Measurements from ENCODE around the gene FHIT. TPM values are rescaled to one million over a fixed set of nuclear protein-coding genes. Genes with fewer than 3 reads are reported as not detected.

Gene FHIT
- total RNA-seq, 1 donor from 2014 or later = 0.53 TPM

GRCh38 chr3:60775985-60776384 lies 475.3 kb downstream of the FHIT start:
- no peak for DNase-seq (ENCODE audit: low read depth)

- no peak for DNase-seq (ENCODE audit: low read depth)
These were observed 476.6 kb downstream of the FHIT start for GRCh38 chr3:60774617-60775016.

- no peak for DNase-seq (ENCODE audit: low read depth)
These were observed 478.7 kb downstream of the FHIT start for GRCh38 chr3:60772584-60772983.

- DNase-seq (ENCODE audit: low read depth) = no peak
These were observed 479.5 kb downstream of the FHIT start for GRCh38 chr3:60771766-60772165.

GRCh38 chr3:60770532-60770931 lies 480.7 kb downstream of the FHIT start:
- no peak for DNase-seq (ENCODE audit: low read depth)

GRCh38 chr3:60767536-60767935 lies 483.7 kb downstream of the FHIT start:
- DNase-seq (ENCODE audit: low read depth) = no peak

- DNase-seq (ENCODE audit: low read depth) = no peak
These were observed 485.5 kb downstream of the FHIT start for GRCh38 chr3:60765776-60766175.

- DNase-seq (ENCODE audit: low read depth) = no peak
These were observed 486.4 kb downstream of the FHIT start for GRCh38 chr3:60764870-60765269.

GRCh38 chr3:60760145-60760544 lies 491.1 kb downstream of the FHIT start:
- DNase-seq (ENCODE audit: low read depth) = no peak

- no peak for DNase-seq (ENCODE audit: low read depth)
These were observed 491.8 kb downstream of the FHIT start for GRCh38 chr3:60759439-60759838.

- no peak for DNase-seq (ENCODE audit: low read depth)
These were observed 492.4 kb downstream of the FHIT start for GRCh38 chr3:60758831-60759230.

GRCh38 chr3:60758171-60758570 lies 493.1 kb downstream of the FHIT start:
- DNase-seq (ENCODE audit: low read depth) = no peak

GRCh38 chr3:60757724-60758123 lies 493.5 kb downstream of the FHIT start:
- DNase-seq (ENCODE audit: low read depth) = no peak

GRCh38 chr3:60756241-60757030 lies 494.8 kb downstream of the FHIT start:
- no peak for DNase-seq (ENCODE audit: low read depth)

- DNase-seq (ENCODE audit: low read depth) = no peak
These were observed 496.2 kb downstream of the FHIT start for GRCh38 chr3:60755094-60755493.

- no peak for DNase-seq (ENCODE audit: low read depth)
These were observed 496.6 kb downstream of the FHIT start for GRCh38 chr3:60754617-60755016.

GRCh38 chr3:60752809-60753208 lies 498.4 kb downstream of the FHIT start:
- DNase-seq (ENCODE audit: low read depth) = no peak

- DNase-seq (ENCODE audit: low read depth) = no peak
These were observed 504.4 kb downstream of the FHIT start for GRCh38 chr3:60746695-60747416.

- DNase-seq (ENCODE audit: low read depth) = no peak
These were observed 505.1 kb downstream of the FHIT start for GRCh38 chr3:60746043-60746638.

- no peak for DNase-seq (ENCODE audit: low read depth)
These were observed 507.6 kb downstream of the FHIT start for GRCh38 chr3:60743631-60744164.

- DNase-seq (ENCODE audit: low read depth) = peak; percentile 3
These were observed 508.6 kb downstream of the FHIT start for GRCh38 chr3:60742606-60743145.

Data from myocyte (in vitro differentiated cells).